ENCODE results near the gene RNF138.
"Not testable (repeated sequence)": the region's sequence is repeated elsewhere in the genome, so short reads cannot be mapped to it uniquely, and the experiment has no call there.

RNF138 gene

DNA sequence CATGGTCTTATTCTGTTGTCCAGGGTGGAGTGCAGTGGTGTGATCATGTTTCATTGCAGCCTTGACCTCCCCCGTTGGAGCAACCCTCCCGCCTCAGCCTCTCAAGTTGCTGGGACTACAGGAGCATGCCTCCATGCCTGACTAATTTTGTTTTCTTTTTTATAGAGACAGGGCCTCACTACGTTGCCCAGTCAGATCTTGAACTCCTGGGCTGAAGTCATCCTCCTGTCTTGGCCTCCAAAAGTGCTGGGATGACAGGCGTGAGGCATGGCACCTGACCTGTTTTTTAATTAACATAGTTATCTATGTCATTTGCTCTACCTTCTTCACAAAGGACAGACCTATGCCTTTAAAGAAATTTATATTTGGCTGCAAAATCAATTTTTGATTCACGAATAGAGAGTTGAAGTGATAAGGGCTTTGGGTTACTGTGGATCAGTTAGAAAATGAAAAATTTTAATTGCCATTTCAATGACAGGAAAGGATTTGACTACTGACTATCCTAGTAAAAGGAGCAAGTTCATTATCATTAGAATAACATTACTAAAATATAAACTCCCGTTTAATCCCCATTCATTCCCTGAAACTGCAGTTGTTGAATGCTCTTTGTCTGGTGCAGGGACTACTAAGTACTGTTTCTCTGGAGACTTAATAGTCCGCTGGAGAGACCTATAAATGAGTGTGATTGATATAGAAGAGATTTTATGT, 3.7 kb downstream of the RNF138 start:
- DNase-seq (ENCODE audit: low read depth in 3 of 3, low spot score in 1 of 3): no peak

DNA sequence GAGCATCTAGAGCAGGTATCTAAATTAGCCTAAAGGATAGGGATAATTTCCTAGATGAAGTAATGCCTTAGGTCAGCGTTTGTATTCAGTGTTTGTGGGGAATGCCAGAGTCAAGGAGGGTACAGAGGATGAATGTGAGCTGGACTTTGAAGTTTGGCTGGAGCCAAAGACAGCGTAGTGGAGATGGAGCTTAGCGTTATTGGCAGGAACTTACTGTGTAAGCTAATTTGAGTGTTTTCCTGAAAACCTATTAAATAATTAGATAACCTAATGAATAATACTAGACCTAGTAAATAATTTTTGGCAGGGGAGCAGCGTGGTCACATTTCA, 4.2 kb downstream of the RNF138 start:
- no peak for DNase-seq (ENCODE audit: low read depth in 3 of 3, low spot score in 1 of 3)

DNA sequence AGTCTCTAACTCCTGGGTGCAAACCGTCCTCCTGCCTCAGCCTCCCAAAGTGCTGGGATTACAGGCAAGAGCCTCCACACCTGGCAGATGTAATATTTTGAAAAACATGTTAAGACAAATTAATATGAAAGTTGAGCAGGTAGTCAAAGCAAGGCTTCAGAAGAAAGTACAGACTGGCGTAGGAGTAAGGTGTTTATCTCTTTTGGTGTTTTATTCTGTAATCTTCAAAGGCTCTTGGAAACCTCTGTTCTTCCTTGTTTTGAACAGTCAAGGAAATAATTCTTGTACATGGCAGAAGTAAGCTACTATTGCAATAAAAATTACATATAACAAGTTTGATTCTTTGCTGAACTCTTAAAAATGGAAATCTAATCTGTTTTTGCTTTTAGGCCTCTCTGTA, 5.3 kb downstream of the RNF138 start:
- DNase-seq (ENCODE audit: low read depth in 3 of 3, low spot score in 1 of 3): no peak

DNA sequence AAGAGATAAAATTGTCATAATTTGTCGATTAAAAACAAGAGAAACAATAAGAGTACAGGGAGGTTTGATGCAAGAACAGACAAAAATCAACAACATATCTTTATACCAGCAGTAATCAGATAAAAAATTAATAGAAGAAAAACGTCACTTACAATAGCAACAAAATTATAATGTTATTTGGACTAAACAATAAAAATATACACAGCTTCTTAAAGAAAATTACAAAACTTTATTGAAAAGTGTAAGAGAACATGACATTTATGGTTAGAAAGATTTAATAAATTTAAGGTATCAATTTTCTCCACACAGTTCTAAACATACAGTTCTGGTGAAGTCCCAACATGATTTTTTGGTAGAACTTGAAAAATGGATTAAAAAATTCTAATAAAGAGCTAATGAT, 12.8 kb downstream of the RNF138 start:
- no peak for DNase-seq (ENCODE audit: low read depth in 3 of 3, low spot score in 1 of 3)

DNA sequence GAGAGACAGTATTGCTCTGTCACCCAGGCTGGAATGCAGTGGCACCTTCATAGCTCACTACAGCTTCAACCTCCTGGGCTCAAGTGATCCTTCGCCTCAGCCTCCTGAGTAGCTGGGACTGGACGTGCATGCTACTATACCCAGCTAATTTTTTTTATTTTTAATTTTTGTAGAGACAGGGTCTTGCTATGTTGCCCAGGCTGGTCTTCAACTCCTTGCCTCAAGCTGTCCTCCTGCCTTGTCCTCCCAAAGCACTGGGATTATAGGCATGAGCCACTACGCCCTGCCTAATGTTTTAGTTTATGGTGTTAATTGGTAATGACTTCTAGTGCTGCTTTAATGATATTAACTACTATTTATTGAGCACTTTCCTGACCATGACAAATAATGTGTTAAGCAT, 18.3 kb downstream of the RNF138 start:
- no peak for DNase-seq (ENCODE audit: low read depth in 3 of 3, low spot score in 1 of 3)

DNA sequence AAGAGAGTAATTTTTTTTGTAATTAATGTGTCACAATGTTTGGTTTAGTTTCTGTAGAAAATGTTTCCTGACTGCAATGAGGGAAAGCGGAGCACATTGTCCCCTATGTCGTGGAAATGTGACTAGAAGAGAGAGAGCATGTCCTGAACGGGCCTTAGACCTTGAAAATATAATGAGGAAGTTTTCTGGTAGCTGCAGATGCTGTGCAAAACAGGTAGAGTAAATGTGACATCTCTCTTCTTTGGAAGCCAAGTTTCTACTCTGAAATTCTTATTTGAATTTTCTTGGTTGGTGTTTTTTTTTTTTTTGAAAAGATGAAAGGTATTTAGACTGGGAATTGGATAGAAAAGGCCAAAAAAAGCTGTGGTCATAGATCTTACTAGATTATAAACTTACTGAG, 20.0 kb downstream of the RNF138 start:
- no peak for DNase-seq (ENCODE audit: low read depth in 3 of 3, low spot score in 1 of 3)

DNA sequence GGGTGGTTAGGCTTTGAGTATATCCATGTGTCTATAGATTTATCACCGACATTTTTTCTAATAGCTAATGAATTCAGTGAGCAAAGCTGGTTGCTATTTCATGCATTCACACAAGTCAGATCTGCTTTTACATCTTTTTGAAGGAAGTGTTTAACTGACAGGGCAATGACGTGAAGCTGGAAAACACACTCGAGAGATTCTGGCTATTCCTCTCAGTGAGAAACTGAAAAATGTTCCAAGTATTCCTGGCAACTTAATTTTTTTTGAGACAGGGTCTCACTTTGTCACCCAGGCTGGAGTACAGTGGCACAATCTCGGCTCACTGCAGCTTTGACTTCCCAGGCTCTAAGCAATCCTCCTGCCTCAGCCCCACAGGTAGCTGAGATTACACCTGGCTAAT, 21.2 kb downstream of the RNF138 start:
- no peak for DNase-seq (ENCODE audit: low read depth in 3 of 3, low spot score in 1 of 3)

DNA sequence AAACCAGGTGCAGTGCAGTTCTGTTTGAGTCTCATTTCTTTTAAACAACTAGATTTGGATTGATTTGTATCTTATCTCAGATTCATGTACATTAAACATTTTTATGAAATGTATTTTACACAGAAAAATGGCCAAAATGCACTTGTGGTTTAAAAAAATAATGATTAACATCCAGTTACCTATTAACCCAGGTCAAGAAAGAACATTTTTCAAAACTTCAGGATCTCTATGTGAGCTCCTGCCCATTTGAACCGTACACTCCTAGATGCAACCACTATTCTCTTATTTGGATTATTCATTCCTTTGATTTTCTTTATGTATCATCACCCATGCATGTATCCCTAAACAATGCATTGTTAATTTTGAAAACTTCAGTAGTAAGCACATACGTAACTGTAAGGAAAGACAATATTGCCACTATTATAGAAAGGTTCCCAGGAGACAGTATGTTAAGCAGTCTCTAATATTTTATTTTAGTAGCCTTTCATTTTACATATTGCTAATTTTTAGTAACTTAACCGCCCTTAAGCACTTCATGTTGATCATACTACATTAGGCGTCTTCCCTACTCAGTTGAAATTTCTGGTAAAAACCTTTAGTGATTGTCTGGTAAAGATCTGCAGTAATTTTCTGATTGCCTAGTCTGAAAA, 22.7 kb downstream of the RNF138 start:
- no peak for DNase-seq (ENCODE audit: low read depth in 3 of 3, low spot score in 1 of 3)

DNA sequence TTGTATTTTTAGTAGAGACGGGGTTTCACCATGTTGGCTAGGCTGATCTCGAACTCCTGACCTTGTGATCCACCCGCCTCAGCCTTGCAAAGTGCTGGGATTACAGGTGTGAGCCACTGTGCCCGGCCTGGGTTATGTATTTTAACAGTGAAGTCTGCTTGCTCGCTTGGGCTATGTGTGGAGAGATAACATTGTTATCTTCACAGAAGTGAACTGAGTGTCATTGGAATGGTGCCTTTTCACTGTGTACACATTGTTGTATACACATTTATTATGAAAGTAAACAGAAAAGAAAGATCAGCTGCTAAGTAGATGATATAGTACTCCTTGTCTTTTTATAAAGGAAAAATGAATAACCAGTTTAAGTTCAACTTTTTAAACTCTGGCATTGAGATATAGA, 30.4 kb downstream of the RNF138 start:
- no peak for DNase-seq (ENCODE audit: low read depth in 3 of 3, low spot score in 1 of 3)

DNA sequence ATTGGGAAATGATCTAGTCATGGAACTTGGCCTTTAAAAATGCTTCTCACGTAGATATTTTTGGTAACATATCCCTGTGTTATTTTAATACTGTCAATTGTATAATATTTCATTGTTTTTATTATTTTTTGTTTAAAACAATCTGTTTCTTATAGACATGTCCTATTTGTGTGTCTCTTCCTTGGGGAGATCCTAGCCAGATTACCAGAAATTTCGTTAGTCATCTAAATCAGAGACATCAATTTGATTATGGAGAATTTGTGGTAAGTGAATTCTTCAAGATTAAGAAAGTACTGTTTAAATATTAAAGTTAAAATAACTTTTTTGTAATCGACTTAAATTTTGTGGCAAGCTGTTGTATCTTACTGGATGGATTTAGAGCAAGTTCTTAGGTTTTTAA, 34.9 kb downstream of the RNF138 start:
- DNase-seq (ENCODE audit: low read depth in 3 of 3, low spot score in 1 of 3): no peak

DNA sequence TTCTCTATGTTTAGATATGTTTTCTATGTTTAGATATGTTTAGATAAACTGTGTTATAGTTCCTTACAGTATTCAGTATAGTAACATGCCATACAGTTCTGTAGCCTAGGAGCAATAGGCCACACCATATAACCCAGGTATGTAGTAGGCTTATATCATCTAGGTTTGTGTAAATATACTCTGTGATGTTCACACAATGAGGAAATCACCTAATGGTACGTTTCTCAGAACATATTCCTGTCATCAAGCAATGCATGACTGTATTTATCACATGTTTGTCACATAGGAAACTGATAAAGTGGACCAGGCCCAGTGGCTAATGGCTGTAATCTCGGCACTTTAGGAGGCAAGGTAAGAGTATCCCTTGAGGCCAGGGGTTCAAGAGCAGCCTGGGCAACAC, 44.0 kb downstream of the RNF138 start:
- no peak for DNase-seq (ENCODE audit: low read depth in 3 of 3, low spot score in 1 of 3)

DNA sequence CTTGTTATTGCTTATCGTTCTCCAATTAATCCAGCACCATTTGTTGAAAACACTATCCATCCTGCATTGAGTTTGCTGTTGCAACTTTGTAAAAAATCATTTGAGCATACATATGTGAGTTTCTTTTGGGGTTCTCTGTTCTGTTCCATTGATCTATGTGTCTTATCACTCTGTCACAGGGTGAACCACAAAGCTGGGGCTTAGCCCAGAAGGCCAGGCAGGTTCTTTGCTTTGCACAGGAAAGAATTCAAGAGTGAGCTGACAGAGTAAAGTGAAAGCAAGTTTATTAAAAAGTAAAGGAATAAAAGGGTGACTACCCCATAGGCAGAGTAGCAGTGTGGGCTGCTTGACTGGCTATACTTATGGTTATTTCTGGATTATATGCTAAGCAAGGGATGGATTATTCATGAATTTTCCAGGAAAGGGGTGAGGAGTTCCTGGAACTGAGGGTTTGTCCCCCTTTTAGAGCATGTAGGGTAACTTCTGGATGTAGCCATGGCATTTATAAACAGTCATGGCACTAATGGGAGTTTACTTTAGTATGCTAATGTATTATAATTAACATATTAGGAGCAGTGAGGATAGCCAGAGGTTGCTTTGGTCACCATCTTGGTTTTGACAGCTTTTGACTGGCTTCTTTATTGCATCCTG, 46.8 kb downstream of the RNF138 start:
- DNase-seq (ENCODE audit: low read depth in 3 of 3, low spot score in 1 of 3): no peak

DNA sequence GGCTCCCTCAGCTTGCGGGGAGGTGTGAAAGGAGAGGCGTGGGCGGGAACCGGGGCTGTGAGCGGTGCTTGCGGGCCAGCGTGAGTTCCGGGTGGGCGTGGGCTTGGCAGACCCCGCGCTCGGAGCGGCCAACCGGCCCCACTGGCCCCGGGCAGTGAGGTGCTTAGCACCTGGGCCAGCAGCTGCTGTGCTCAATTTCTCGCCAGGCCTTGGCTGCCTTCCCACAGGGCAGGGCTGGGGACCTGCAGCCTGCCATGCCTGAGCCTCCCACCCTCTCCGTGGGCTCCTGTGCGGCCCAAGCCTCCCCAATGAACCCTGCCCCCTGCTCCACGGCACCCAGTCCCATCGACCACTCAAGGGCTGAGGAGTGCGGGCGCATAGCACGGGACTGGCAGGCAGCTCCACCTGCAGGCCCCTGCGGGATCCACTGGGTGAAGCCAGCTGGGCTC, 48.2 kb downstream of the RNF138 start:
- no peak for DNase-seq (ENCODE audit: low read depth in 3 of 3, low spot score in 1 of 3)

DNA sequence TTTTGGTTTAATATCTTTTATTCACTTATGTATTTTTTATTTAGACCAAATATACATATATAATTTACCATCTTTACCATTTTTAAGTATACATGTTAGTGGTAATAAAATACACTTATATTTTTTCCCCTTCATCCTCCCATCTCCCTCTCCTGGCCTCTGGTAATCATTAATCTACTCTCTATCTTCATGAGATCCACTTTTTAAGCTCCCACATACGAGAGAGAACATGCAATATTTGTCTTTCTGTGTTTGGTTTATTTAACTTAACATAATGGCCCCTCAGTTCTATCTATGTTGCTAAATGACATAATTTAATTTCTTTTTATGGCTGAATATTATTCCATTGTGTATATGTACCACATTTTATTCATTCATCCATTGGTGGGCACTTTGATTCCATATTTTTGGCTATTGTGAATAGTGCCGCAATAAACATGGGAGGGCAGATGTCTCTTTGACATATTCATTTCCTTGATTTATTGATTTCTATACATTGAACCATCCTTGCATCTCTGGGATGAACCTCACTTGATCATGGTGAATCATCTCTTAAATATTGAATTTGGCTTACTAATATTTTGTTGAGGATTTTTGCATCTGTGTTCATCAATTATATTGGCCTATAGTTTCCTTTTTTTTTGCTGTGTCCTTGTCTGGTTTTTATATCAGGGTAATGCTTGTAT, 56.7 kb downstream of the RNF138 start:
- no peak for DNase-seq (ENCODE audit: low read depth in 3 of 3, low spot score in 1 of 3)

DNA sequence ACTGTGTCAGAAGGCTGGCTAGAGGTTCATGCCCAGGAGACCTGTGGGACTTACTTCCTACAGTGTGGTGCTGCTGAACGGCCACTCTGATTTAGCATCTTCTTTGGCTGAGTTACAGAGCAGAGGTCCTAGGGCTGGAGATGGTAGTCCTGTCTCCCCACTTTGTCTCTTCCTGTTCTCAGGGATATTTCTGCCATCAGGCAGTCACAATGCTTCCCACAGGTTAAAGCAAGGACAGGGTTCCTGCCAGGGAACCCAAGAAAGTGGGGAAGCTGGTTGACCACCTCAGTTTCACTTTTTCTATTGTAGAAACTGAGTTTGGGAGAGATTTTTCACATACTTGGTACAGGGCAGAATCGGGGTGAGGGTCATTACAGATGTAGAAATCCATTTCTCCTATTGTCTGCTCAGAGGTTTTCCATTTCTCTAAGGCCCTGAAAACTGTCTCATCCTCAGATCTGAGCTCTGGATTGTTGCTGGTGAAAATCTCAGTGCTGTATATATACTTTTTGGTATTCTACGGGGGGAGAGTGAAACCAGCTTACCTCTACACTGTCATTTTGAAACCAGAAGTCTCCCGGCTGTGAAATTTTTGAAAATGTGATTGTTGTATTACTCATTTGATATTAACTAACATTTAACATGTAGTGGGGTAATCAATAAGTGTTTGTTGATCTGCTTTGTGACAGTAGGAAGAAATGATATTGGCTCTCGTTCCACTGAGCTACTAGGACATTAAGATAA, 61.2 kb downstream of the RNF138 start:
- no peak for DNase-seq (ENCODE audit: low read depth in 3 of 3, low spot score in 1 of 3)

DNA sequence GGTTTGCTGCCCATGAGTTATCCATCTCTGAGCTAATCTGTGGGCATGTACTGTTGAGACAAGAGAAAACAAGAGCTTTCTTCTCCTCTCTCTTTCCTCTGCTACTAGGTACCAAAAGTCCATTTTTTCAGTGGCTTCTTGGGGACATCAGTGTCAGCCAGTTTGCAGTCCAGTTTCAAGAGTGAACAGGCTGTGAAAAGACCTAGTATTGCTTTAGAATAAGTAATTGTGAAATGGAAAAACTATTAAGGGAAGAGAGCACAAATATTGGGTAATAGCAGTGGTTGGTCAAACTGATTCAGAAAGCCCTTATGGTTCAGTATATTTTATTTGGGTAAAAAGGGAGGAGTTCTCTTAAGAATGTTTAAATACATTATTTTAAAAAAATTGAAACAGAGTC, 65.2 kb downstream of the RNF138 start:
- DNase-seq (ENCODE audit: low read depth in 3 of 3, low spot score in 1 of 3): no peak

DNA sequence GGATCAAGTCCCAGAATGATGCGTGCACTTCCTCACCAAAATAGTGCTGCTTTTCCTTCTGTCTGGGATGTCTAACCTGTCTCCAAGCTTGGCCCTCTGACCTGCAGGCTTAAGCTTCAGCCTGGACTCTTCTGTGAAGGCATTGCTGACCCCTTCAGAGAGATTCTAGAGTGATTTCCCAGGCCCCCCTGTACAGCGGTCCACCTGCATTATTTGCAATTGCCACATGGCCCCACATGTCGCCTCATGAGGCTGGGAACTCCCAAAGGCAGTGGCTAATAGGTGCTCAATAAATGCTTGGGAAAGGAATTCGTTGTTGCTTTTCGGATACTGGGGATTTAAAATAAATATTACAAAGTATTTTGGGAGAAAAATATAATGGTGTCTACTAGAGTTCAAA, 65.9 kb downstream of the RNF138 start:
- no peak for DNase-seq (ENCODE audit: low read depth in 3 of 3, low spot score in 1 of 3)

DNA sequence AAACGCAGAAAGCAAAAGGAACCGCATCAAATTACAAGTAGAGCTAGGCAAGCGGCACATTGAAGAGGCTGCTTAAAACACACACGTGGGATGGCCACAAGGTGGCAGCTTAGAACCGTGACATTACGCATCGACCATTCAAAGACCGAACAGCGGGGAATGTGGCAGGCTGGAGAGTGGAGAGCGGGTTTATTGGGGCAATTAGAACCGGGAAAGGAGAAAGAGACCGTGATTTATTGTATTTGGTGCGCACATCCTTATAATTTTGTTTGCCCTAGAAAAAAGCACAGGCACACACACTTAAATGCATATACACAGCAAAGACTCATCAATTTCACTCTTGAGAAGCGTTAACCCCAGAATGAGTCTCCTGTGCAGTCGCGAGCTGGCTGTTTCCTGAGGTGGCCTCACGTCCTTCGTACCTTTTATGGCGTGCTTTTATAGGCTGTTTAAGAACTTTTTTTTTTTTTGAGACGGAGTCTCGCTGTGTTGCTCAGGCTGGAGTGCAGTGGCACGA, 66.5 kb downstream of the RNF138 start:
- peak; percentile 31 to 41 (median 34) for DNase-seq (ENCODE audit: low read depth in 3 of 3, low spot score in 1 of 3)

DNA sequence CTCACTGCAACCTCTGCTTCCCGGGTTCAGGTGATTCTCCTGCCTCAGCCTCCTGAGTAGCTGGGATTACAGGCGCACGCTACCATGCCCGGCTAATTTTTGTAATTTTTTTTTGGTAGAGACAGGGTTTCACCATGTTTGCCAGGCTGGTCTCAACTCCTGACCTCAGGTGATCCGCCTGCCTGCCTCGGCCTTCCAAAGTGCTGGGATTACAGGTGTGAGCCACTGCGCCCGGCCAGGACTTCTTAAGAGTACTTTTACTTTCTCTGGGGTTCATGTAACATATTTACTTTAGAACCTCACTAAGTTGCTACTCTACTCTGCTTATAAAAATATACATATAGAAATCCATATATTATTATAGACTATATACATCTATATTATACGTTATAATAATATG, 67.0 kb downstream of the RNF138 start:
- not testable (repeated sequence) for DNase-seq (ENCODE audit: low read depth in 3 of 3, low spot score in 1 of 3)

DNA sequence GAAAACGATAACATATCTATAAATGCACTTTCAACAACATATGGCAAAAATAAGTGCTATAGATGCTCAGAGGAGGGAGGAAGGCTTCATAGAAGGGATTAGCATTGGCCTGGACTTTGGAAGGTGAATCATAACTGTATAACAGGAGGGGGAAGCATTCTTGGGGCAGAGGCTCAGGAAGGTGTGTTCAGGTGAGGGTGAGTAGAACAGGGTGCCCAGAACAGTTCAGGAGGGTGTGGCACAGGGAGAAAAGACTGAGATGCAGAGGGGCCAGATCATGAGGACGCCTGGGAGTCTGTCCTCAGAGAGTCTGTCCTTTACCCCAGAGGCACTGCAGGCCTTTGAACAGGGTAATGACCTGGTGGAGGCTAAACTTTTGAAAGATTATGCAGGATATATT, 68.9 kb downstream of the RNF138 start:
- no peak for DNase-seq (ENCODE audit: low read depth in 3 of 3, low spot score in 1 of 3)

Measured in stimulated activated CD4-positive, alpha-beta T cell treated with anti-CD3 and anti-CD28 coated beads, TNF-alpha, amount 100 ng/mL, for 1 hour (primary cell).